ENCODE measurements around the gene KCNN3.

The KCNN3 gene

GRCh38 chr1:154788886-154789285, 81.2 kb downstream of the KCNN3 start:
- no peak overlapping the region for H3K4me3 ChIP-seq (ENCODE audit: low read depth, low read length)
- peak; percentile 12 for DNase-seq (ENCODE audit: low read depth)
- TF ChIP-seq CTCF (conservative IDR thresholded peaks at IDR 0.05; ENCODE audit: low read depth, low read length), result no peak

- H3K4me3 ChIP-seq (ENCODE audit: low read depth, low read length), result no peak overlapping the region
- no peak for TF ChIP-seq CTCF (conservative IDR thresholded peaks at IDR 0.05; ENCODE audit: low read depth, low read length)
- DNase-seq (ENCODE audit: low read depth), result no peak
These were observed 81.8 kb downstream of the KCNN3 start for GRCh38 chr1:154788110-154788870.

GRCh38 chr1:154786804-154787570, 83.1 kb downstream of the KCNN3 start:
- TF ChIP-seq CTCF (conservative IDR thresholded peaks at IDR 0.05; ENCODE audit: low read depth, low read length), result no peak
- H3K4me3 ChIP-seq (ENCODE audit: low read depth, low read length), result no peak overlapping the region
- DNase-seq (ENCODE audit: low read depth), result no peak

GRCh38 chr1:154784924-154785531, 85.1 kb downstream of the KCNN3 start:
- TF ChIP-seq CTCF (conservative IDR thresholded peaks at IDR 0.05; ENCODE audit: low read depth, low read length), result no peak
- no peak overlapping the region for H3K4me3 ChIP-seq (ENCODE audit: low read depth, low read length)
- DNase-seq (ENCODE audit: low read depth), result peak; percentile 12

GRCh38 chr1:154784416-154784815, 85.7 kb downstream of the KCNN3 start:
- H3K4me3 ChIP-seq (ENCODE audit: low read depth, low read length), result no peak overlapping the region
- no peak for TF ChIP-seq CTCF (conservative IDR thresholded peaks at IDR 0.05; ENCODE audit: low read depth, low read length)
- DNase-seq (ENCODE audit: low read depth), result no peak

- H3K4me3 ChIP-seq (ENCODE audit: low read depth, low read length), result no peak overlapping the region
- DNase-seq (ENCODE audit: low read depth), result no peak
- TF ChIP-seq CTCF (conservative IDR thresholded peaks at IDR 0.05; ENCODE audit: low read depth, low read length), result no peak
These were observed 86.1 kb downstream of the KCNN3 start for GRCh38 chr1:154783976-154784375.

Measured in choroid plexus epithelial cell (primary cell).